ENCODE results near the gene CACNA1B.
A peak's percentile ranks its signal among the peaks of the same experiment; 100 is the strongest.
"Not testable (repeated sequence)": the region's sequence is repeated elsewhere in the genome, so short reads cannot be mapped to it uniquely, and the experiment has no call there.

Gene CACNA1B

GRCh38 chr9:137877506-137878122, at the start of gene CACNA1B:
TSS of gene CACNA1B (plus strand) at chr9:137877782. CDS start at chr9:137877934, 152 bp downstream.
- DNase-seq (ENCODE audit: low read depth, low spot score), result not testable (repeated sequence)

GRCh38 chr9:137827908-137828526, 49.6 kb upstream of the CACNA1B start:
- no peak for DNase-seq (ENCODE audit: low read depth, low spot score)

GRCh38 chr9:137828527-137829259, 48.9 kb upstream of the CACNA1B start:
- peak; percentile 80 for DNase-seq (ENCODE audit: low read depth, low spot score)

- DNase-seq (ENCODE audit: low read depth, low spot score), result no peak
Observed at GRCh38 chr9:137829260-137829996, 48.2 kb upstream of the CACNA1B start.

GRCh38 chr9:137832191-137832700, 45.3 kb upstream of the CACNA1B start:
- DNase-seq (ENCODE audit: low read depth, low spot score), result no peak

- no peak for DNase-seq (ENCODE audit: low read depth, low spot score)
Observed at GRCh38 chr9:137832830-137833590, 44.6 kb upstream of the CACNA1B start.

GRCh38 chr9:137833721-137834613, 43.6 kb upstream of the CACNA1B start:
- DNase-seq (ENCODE audit: low read depth, low spot score), result no peak

- no peak for DNase-seq (ENCODE audit: low read depth, low spot score)
Observed at GRCh38 chr9:137834846-137835546, 42.6 kb upstream of the CACNA1B start.

GRCh38 chr9:137836151-137836830, 41.3 kb upstream of the CACNA1B start:
- DNase-seq (ENCODE audit: low read depth, low spot score), result no peak

GRCh38 chr9:137836831-137837241, 40.7 kb upstream of the CACNA1B start:
- DNase-seq (ENCODE audit: low read depth, low spot score), result peak; percentile 20

GRCh38 chr9:137837345-137838278, 40.0 kb upstream of the CACNA1B start:
- DNase-seq (ENCODE audit: low read depth, low spot score), result no peak

GRCh38 chr9:137838576-137838975, 39.0 kb upstream of the CACNA1B start:
- DNase-seq (ENCODE audit: low read depth, low spot score), result no peak

GRCh38 chr9:137843355-137843754, 34.2 kb upstream of the CACNA1B start:
- no peak for DNase-seq (ENCODE audit: low read depth, low spot score)

GRCh38 chr9:137851516-137852267, 25.9 kb upstream of the CACNA1B start:
- DNase-seq (ENCODE audit: low read depth, low spot score), result no peak

- no peak for DNase-seq (ENCODE audit: low read depth, low spot score)
Observed at GRCh38 chr9:137853392-137853995, 24.1 kb upstream of the CACNA1B start.

- no peak for DNase-seq (ENCODE audit: low read depth, low spot score)
Observed at GRCh38 chr9:137860361-137860760, 17.2 kb upstream of the CACNA1B start.
